Inferior parietal cortex (tissue), 1 donor: ENCODE measurements around the gene ECD.

ENCODE experiments used
- DNase-seq: peaks from one replicate; pipeline ENCODE4 v3.0.0-alpha.2; 2016; ENCODE audit errors: extremely low spot score

ECD gene

GRCh38 chr10:73096449-73097304 is 71.1 kb downstream of the ECD start, which contains the start of gene P4HA1:
Gene P4HA1, minus strand, starts transcription at chr10:73096866. Its CDS starts 21,983 bp downstream, at chr10:73074883.
- peak; percentile 97 for DNase-seq

GRCh38 chr10:73096041-73096448 is 71.8 kb downstream of the ECD start:
- peak; percentile 71 for DNase-seq

- no peak for DNase-seq
Measured at GRCh38 chr10:73095481-73096021, 72.3 kb downstream of the ECD start.

- DNase-seq: no peak
Measured at GRCh38 chr10:73094986-73095480, 72.8 kb downstream of the ECD start.

- no peak for DNase-seq
Measured at GRCh38 chr10:73093922-73094850, 73.6 kb downstream of the ECD start.

GRCh38 chr10:73092830-73093229 is 75.0 kb downstream of the ECD start:
- DNase-seq: no peak

- DNase-seq: no peak
Measured at GRCh38 chr10:73088304-73088703, 79.5 kb downstream of the ECD start.

- DNase-seq: no peak
Measured at GRCh38 chr10:73086816-73087215, 81.0 kb downstream of the ECD start.

- DNase-seq: no peak
Measured at GRCh38 chr10:73084209-73084608, 83.6 kb downstream of the ECD start.
